NCI-H1436 (cell line): ENCODE data around the gene RSAD1.

Source experiments
- DNase-seq: peaks from one replicate; lab custom pipeline; 2025; lab: John Stamatoyannopoulos, UW

Gene RSAD1

DNA sequence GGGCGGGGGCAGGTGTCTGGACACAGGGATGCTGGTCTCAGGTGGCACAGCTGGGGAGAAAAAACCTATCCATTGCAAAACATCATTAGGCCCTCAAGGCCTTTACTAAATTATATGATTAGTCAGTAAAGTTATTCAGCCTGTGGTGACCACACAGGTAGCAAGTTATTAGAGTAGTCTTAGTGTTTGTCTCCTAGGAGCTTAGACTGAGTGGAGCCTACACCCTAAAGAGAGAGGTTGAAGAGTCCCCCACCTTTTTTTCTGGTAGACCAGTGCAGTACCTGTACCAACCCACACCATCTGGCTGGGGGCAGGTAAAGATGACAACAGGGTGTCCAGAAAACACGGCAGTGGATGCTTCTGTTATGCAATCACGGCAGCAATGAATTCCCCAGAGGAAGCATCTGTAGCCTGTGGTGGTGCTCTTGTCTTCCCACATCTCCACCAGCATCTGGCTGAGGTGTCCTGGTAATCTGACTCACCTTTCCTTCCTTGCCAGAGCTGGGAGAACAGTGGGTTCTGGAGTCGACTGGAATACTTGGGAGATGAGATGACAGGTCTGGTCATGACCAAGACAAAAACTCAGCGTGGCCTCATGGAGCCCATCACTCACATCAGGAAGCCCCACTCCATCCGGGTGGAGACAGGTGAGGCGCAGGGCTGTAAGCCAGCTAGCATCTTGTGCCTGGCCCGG lies 40.6 kb downstream of the RSAD1 start:
- DNase-seq: no peak

DNA sequence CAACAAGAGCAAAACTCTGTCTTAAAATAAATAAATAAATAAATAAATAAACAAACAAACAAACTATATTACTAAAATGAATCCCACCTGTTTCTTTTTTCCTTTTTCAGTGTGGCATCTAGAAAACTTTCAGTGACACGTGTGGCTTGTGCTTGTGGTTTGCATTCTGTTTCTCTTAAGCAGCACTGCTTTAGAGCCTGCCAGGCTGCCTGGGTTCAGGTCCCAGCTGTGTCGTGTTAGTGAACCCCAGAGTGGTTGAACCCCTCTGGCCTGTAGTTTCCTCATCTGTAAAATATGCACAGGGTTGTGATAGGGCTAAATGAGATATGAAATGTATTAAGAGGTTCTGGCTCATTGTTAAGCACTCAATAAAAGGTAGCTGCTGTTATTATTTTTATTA lies 41.8 kb downstream of the RSAD1 start:
- DNase-seq: no peak

DNA sequence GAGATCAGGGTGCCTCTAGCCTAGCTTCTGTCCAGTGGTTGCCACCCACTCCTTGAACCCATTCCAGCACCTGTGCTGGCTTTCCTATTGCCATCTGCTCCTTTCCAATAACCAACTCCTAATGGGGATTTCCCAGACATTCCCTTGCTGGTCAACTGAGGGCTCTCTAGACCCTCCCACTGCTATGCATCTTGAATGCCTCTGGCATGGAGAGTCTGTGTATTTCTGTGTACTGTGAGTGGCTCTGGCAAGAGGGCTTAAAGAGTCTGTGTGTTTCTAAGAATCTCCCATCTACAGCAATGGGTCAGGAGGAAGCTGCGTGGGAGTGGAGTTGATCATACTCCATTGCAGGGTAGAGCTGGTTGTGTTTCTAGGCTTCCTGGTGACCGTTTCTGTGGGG lies 42.9 kb downstream of the RSAD1 start:
- DNase-seq: no peak

DNA sequence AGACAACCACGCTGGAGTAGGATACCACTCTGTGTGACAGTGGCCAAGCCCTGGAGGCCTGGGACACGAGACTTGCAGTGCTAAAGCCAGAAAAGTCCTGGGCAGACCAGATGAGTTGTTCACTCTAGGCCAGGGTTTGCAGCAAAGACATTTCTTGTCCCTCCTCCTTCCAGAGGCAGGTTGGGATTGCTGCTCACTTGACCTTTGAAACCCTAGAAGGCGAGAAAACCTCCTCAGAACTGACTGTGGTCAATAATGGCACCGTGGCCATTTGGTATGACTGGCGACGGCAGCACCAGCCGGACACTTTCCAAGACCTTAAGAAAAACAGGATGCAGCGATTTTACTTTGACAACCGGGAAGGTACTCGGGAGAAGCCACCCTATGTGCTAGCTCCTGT lies 44.1 kb downstream of the RSAD1 start:
- no peak for DNase-seq

DNA sequence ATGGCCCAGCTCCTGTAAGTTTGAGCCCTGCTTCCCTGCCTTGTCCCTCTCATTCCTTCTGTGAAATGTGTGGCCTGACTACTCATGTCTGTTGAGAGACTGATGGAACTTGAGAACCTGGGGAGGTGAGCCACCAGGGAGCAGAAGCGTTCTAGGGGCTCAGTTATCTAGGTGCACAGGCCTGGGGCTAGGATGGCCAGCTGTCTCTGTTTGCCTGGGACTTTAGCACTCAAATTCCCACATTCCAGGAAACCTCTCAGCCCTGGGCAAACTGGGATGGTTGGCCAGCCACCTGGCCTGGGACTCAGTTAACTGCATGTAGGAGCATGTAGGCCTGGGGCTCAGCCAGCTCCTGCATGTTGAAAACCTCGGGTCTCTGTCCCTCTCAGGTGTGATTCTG lies 44.5 kb downstream of the RSAD1 start:
- DNase-seq: no peak

DNA sequence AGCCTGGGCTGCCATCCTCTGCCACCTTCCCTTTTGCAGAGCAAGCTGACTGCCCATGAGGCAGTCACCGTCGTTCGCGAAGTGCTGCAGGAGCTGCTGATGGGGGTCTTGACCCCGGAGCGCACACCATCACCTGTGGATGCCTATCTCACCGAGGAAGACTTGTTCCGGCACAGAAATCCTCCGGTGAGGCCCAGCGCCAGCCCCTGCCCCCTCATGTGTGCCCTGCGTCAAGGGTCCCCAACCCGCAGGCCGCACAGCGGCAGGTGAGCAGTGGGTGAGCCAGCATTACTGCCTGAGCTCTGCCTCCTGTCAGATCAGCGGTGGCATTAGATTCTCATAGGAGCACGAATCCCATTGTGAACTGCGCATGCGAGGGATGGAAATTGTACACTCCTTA lies 46.2 kb downstream of the RSAD1 start:
- DNase-seq: no peak

DNA sequence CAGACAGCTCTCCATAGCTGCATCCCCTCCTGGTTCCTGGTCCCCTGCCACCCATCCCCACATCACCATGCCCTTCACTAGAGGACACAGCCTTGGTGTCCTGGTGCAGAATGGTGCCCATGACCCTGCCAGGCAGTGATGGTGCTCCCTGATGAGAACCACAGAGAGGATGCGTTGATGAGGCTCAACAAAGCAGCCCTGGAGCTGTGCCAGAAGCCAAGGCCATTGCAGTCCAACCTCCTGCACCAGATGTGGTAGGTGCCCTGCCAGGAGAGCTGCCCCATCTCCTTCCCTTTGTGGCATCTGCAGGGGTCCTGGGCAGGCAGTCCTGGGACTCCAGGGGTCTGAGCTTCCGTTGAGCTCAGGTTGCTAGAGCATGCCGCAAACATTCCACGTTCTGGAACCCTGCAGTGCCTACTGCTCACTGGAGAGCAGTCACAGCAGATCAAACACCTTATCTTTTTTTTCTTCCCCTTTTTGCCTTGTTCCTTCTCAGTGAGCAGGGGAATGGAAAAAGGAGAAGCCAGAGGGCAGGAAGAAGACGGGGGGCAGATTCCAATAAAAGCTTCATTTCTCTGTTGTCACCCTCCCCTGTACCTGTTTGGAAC lies 48.6 kb downstream of the RSAD1 start:
- no peak for DNase-seq

DNA sequence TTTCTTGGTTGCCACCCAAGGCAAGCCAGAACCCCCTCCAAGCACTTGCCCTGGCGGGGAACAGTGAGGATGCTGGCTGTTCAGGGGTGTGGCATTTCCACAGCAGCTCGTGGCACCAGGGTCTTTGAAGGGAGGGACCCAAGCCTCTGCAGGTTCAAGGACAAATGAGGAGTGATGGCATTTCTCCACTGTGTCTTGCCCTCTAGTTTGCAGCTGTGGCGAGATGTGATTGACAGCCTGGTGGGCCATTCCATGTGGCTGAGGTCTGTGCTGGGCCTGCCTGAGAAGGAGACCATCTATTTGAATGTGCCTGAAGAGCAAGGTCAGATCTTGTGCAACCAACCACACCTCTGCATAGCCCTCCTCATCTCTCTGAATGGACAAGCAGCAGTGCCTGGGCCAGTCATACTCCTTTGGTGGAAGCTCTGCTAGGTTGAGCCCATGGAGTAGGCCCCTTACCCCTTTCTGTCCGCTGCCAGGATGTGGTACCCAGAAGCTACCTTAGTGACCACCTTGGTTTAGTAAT lies 49.4 kb downstream of the RSAD1 start:
- no peak for DNase-seq

DNA sequence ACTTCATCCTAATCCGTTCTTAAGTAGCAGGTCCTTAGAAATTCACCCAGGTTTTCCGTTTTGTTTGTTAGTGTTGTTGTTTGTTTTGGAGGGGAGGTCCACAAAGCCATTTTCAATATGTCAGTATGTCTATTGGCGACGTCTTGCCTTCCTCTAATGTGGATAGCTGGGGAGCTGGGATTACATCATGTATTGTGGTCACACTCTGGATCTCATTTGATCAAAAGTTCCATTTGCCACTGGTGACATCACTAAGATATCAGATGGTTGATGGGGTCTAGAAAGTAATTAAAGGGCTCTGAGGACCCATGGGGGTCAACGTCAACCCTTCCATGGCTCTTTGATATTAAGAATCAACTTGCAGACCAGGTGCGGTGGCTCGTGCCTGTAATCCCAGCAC lies 51.2 kb downstream of the RSAD1 start:
- DNase-seq: no peak

DNA sequence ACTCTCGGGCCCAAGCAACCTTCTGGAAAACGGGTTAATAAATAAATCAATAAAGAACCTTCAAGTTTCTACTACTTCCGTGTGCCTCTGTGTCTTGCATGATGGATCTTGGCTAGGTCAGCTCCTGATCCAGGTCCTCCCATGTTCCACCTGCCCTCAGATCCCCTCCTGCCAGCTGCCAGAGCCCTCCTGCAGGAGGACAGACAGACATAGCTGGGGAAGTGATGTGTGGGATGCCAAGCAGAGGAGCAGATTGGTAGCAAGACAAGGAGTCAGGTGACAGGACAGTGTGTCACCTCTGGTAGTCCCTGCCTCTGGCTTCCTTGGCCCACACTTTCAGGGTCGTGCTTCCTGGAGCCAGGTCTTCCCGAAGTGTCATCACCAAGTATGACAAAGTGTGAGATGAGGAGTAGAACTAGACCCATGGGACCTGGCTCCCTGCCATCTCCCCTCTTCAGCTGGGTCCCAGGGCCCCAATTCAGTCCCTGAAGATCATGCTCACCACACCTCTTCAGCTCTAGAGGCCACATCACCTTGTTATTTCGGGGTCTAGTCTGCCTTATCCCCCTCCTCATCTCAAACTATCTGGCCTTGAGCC lies 52.9 kb downstream of the RSAD1 start:
- DNase-seq: no peak

DNA sequence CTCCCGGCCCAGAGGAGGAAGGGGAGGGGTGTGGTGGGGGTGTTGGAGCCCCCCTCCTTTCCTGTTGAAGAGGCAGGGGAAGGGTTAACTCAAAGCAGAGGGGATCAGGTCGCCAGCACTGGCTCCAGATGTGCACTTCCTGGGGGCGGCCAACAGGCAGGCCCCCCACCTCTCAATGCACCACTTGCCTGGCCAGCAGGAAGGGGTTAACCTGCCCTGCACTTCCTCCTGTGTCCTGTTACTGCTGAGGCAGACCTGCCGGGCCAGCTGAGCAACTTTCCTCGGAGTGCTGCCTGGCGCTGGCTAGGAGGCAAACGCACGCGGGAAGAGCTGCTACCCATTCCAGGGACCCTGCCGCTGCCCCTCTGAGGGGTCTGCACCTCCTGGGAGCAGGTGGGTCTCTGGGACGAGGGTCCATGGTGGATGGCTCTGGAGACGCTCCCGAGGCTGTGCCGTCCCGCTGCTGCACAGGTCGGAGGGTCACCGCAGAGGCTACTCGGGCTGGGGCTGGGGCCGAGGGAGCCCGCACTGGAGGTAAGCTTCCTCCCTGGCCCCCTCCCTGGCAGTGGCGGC lies 53.9 kb downstream of the RSAD1 start, which contains the start of gene EPN3:
TSS of gene EPN3 (plus strand) at position 284 of the 573 bp plus-strand sequence. CDS start 3,822 bp downstream, outside the sequence.
- DNase-seq: no peak

DNA sequence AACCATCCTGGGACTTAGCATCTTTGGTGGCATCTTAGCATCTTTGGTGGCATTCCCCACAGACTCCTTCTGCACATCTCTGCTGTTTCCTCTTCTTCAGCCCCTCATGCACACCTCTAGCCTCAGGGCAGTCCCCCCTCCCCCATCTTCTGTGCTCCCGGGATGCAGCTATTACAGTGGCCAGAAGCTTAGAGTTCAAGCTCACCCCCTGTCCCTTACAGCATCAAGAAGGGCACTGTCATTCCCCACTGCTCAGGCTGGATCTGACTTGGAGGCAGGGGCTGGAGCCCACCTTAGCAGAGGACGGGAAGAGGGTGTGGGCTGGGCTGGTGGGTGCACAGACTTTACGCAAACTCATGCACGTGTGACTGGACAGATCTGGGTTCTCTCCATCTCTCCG lies 54.5 kb downstream of the RSAD1 start:
- DNase-seq: no peak

DNA sequence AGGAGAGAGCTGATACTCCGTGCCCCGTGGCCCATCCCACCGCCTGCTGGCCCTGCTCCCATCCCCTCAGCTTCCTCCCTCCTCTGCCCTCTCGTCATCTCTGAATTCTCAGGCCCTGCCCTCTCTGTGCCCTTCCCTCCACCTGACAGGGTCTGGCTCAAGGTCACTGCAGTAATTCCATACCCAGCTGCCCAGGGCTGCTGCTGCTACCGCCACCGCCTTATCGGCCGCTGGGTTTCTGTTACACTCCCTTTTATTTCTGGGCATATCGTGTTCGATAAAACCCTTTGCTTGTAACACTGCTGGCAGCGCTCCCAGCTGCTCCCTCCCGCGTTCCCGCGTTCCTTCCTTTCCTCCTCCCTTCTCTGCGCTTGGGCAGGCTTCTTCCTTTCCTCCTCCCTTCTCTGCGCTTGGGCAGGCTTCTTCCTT lies 55.1 kb downstream of the RSAD1 start:
- DNase-seq: no peak

DNA sequence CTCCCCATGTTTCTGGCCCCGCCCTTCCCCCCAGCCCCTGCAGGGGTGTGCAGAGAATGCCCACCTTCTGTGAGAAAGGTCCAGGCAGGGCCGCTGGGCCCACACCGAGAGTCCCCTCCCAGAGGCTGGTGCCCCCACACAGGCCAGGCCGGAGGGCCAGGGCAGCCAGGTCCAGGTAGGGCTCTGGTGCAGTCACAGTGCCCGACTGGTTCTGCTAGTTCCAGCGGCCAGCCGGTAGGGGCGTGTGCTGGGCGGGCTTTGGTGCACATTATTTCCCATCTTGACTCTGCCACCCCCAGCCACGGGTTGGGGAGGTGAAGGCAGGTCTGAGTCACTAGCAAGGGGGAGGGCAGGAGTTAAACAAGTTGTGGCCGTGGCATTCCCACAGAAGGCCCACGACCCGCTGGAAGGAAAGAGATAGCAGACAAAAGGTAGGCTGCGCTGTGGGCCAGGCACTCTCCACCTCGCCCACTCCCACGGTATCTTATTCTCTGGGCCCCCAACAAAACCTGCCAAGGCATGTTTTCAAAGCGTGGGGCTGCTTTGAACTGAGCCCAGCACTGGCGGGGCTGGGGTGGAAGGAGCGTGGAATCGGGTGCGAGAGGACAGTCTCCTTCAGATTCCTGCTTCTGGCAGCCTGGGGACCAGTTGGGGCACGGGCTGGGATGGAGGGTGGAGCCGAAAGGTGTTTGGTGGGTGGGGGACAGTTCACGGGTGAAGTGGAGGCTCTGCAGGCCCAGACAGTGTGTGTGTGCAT lies 55.7 kb downstream of the RSAD1 start:
- DNase-seq: no peak

DNA sequence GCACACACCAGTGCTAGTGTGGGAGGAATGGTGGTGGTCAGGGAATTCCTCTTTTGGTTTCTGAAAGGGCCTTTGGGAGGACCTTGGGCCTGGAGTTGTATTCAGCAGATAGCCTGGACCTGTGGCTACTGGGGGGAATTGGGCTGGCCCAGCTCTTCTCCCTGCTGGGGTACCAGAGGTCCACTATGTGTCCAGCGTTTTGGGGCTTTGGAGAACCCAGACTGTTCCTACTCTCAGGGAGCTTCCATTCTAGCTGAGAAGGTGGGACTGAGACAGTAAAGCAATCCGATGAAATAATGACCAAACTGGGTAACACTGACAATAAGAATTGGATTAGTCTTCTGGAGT lies 56.3 kb downstream of the RSAD1 start:
- no peak for DNase-seq

DNA sequence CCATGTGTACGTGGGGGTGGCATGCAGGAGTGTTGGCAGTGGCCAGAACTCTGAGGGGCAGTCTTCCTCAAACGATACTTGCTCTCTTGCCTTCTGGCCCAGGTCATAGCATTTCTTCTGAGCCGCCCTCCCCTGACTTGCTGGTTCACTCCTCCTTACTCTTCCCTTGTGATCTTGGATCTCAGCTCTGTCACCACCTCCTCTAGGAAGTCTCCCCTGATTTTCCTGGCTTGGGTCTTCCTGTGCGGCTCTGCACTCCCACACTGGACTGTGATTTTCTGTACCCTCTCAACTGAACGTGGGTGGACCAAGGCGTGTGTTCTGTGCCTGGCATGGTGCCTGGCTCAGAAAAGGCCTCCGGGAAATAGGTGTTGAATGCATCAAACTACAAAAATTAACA lies 56.7 kb downstream of the RSAD1 start:
- no peak for DNase-seq
